ENCODE results near the gene ARHGEF17.

The ARHGEF17 gene

GRCh38 chr11:73361953-73362776 is 54.1 kb downstream of the ARHGEF17 start:
- Mint-ChIP-seq H3K27ac (no peak overlapping the region), H3K4me1 (peaks cover 4% of the 10 kb centered on the region), H3K36me3 (ENCODE audit: low read depth) (peaks cover 58% of the 10 kb centered on the region)

GRCh38 chr11:73363147-73363546 is 55.1 kb downstream of the ARHGEF17 start:
- Mint-ChIP-seq H3K27ac (no peak overlapping the region), H3K27me3 (ENCODE audit: low read depth) (no peaks in the 10 kb centered on the region)
- TF ChIP-seq, protein P1, sequence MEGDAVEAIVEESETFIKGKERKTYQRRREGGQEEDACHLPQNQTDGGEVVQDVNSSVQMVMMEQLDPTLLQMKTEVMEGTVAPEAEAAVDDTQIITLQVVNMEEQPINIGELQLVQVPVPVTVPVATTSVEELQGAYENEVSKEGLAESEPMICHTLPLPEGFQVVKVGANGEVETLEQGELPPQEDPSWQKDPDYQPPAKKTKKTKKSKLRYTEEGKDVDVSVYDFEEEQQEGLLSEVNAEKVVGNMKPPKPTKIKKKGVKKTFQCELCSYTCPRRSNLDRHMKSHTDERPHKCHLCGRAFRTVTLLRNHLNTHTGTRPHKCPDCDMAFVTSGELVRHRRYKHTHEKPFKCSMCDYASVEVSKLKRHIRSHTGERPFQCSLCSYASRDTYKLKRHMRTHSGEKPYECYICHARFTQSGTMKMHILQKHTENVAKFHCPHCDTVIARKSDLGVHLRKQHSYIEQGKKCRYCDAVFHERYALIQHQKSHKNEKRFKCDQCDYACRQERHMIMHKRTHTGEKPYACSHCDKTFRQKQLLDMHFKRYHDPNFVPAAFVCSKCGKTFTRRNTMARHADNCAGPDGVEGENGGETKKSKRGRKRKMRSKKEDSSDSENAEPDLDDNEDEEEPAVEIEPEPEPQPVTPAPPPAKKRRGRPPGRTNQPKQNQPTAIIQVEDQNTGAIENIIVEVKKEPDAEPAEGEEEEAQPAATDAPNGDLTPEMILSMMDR (IDR thresholded peaks at IDR 0.05; ENCODE audit: unreplicated experiment in 3 of 3), result no peak

More at GRCh38 chr11:73361953-73362776, 54.1 kb downstream of the ARHGEF17 start:
- H3K4me3 Mint-ChIP-seq, result no peak overlapping the region
- no peaks in the 10 kb centered on the region for H3K9me3 Mint-ChIP-seq
- H3K27me3 Mint-ChIP-seq (ENCODE audit: low read depth), result no peaks in the 10 kb centered on the region
- TF ChIP-seq, protein P1 (IDR thresholded peaks at IDR 0.05; ENCODE audit: unreplicated experiment in 3 of 3), result no peak

DNA sequence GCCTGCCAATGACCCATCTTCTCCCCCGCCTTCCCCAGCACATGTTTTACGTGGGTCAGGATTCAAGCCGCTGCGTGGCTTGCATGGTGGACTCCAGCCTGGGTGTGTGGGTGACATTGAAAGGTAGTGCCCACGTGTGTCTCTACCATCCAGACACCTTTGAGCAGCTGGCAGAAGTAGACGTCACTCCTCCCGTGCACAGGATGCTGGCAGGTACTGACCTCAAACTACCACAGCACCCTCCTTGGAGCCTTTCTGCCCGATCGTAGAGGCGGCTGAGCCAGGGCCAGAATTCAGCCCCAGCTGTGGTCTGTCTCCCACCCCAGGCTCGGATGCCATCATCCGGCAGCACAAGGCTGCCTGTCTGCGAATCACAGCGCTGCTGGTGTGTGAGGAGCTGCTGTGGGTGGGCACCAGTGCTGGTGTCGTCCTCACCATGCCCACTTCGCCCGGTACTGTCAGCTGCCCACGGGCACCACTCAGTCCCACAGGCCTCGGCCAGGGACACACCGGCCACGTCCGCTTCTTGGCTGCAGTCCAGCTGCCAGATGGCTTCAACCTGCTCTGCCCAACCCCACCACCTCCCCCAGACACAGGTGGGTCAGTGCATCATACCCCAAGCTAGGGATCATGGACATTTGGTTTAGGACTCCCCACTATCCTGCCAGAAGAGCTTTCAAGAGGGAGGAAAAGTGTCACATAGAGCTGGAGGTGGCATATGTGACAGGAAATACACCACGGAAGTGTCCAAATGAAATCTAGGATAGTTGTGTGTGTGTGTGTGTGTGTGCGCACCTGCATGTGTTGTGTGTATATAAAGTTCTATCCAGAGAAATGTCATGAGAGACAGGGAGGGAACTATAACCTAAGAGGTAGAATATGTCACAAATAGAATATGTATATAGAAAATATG is 57.5 kb downstream of the ARHGEF17 start:
- Mint-ChIP-seq H3K27me3 (ENCODE audit: low read depth) (no peaks in the 10 kb centered on the region), H3K36me3 (ENCODE audit: low read depth) (peaks cover 53% of the 10 kb centered on the region), H3K27ac (no peak overlapping the region), H3K9me3 (no peaks in the 10 kb centered on the region), H3K4me1 (peaks cover 5% of the 10 kb centered on the region), H3K4me3 (no peak overlapping the region)
- TF ChIP-seq, protein P1 (IDR thresholded peaks at IDR 0.05; ENCODE audit: unreplicated experiment in 3 of 3), result no peak

More at GRCh38 chr11:73363147-73363546, 55.1 kb downstream of the ARHGEF17 start:
- peaks cover 58% of the 10 kb centered on the region for H3K36me3 Mint-ChIP-seq (ENCODE audit: low read depth)
- H3K4me3 Mint-ChIP-seq, result no peak overlapping the region
- peaks cover 5% of the 10 kb centered on the region for H3K4me1 Mint-ChIP-seq
- H3K9me3 Mint-ChIP-seq, result no peaks in the 10 kb centered on the region

- TF ChIP-seq, protein P1 (IDR thresholded peaks at IDR 0.05; ENCODE audit: unreplicated experiment in 3 of 3), result no peak
- no peak overlapping the region for H3K27ac Mint-ChIP-seq
- no peak overlapping the region for H3K4me3 Mint-ChIP-seq
- H3K36me3 Mint-ChIP-seq (ENCODE audit: low read depth), result peaks cover 47% of the 10 kb centered on the region
- peaks cover 5% of the 10 kb centered on the region for H3K4me1 Mint-ChIP-seq
- no peaks in the 10 kb centered on the region for H3K27me3 Mint-ChIP-seq (ENCODE audit: low read depth)
- no peaks in the 10 kb centered on the region for H3K9me3 Mint-ChIP-seq
Observed at GRCh38 chr11:73366265-73366610, 58.2 kb downstream of the ARHGEF17 start.

DNA sequence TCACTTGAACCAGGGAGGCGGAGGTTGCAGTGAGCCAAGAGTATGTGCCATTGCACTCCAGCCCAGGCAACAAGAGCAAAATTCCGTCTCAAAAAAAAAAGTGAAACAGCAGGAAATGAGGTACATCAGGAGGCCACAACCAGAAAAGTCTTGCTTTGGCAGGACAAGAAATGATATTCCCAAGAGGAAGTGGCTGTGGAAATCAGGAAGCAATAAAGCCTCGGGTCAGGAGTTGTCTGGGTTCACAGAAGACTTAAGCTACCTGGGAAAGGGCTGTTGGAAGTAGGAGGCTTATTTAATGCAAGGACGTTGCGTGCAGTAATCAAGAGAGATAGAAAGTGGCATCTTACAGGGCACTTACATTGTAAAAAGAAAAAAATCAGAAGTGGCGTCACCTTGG is 58.9 kb downstream of the ARHGEF17 start:
- H3K27ac Mint-ChIP-seq, result peak overlapping the region; percentile 3 to 43 (median 26)
- H3K4me3 Mint-ChIP-seq, result no peak overlapping the region
- peaks cover 44% of the 10 kb centered on the region for H3K36me3 Mint-ChIP-seq (ENCODE audit: low read depth)
- no peaks in the 10 kb centered on the region for H3K9me3 Mint-ChIP-seq
- H3K27me3 Mint-ChIP-seq (ENCODE audit: low read depth), result no peaks in the 10 kb centered on the region
- TF ChIP-seq, protein P1 (IDR thresholded peaks at IDR 0.05; ENCODE audit: unreplicated experiment in 3 of 3), result no peak
- peaks cover 5% of the 10 kb centered on the region for H3K4me1 Mint-ChIP-seq

Data from nephron (organoid).